RWPE2 (cell line): ENCODE data around the gene ASIP.
A peak's percentile ranks its signal among the peaks of the same experiment; 100 is the strongest.

Experiments used
- ATAC-seq: fragments of 200-7000 bp; cut with Tn5 transposase; 3 replicates; pipeline ENCODE4 v1.9.1; 2021; ENCODE audit warnings: low read depth
- DNase-seq: peaks from one replicate; pipeline ENCODE4 v3.0.0-alpha.2; 2020; ENCODE audit warnings: low spot score
- H3K27ac ChIP-seq: fragments of 450-650 bp; 2 replicates; pipeline ENCODE4 v1.5.1; 2017; ENCODE audit warnings: mild to moderate bottlenecking; ENCODE audit not compliant: poor library complexity, severe bottlenecking
- H3K27me3 ChIP-seq: fragments of 250-450 bp; sonication (Bioruptor Pico); 2 replicates; pipeline ENCODE4 v1.5.1; 2021; ENCODE audit warnings: mild to moderate bottlenecking, moderate library complexity; ENCODE audit not compliant: insufficient read depth, poor library complexity, severe bottlenecking
- H3K36me3 ChIP-seq: fragments of 250-450 bp; sonication (Bioruptor Pico); 2 replicates; pipeline ENCODE4 v1.5.1; 2020; ENCODE audit warnings: low read depth, mild to moderate bottlenecking, moderate library complexity
- H3K4me1 ChIP-seq: fragments of 250-450 bp; sonication (Bioruptor Pico); 2 replicates; pipeline ENCODE4 v1.5.1; 2021; ENCODE audit warnings: mild to moderate bottlenecking, moderate library complexity; ENCODE audit not compliant: insufficient read depth, poor library complexity, severe bottlenecking
- H3K4me3 ChIP-seq: fragments of 250-450 bp; sonication (Bioruptor Pico); 2 replicates; pipeline ENCODE4 v1.5.1; 2021; ENCODE audit warnings: mild to moderate bottlenecking, moderate library complexity; ENCODE audit not compliant: severe bottlenecking
- H3K9me3 ChIP-seq: fragments of 250-450 bp; sonication (Bioruptor Pico); 2 replicates; pipeline ENCODE4 v1.5.1; 2021; ENCODE audit warnings: mild to moderate bottlenecking, moderate library complexity; ENCODE audit not compliant: severe bottlenecking
- TF ChIP-seq, protein P1 (sequence below): fragments of 450-650 bp; IDR thresholded peaks from one replicate; pipeline ENCODE4 v1.5.1; 2017; ENCODE audit warnings: mild to moderate bottlenecking, moderate library complexity; ENCODE audit not compliant: poor library complexity, severe bottlenecking

The ASIP gene

DNA sequence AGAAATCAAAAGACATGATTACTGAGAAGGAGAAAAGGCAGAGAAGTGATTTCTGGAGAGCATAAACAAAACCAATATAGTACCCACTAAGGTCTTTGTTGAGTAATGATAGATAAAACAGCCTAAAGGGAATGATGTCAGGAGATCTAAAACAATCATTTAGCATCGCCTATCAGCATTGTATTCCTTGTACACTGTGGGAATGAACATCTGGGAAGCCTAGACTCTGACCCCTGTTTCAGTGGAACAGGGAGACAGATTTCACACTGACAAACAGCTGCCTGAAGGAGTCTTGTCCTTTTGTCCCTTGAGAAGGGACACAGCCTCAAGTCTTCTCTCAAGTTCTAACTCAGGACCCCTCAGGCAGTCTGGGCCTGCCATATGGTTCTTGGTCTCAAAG lies 1.7 kb downstream of the ASIP start:
- H3K36me3 ChIP-seq = no peaks in the 10 kb centered on the region
- peaks cover 5% of the 10 kb centered on the region for H3K9me3 ChIP-seq
- H3K4me3 ChIP-seq = no peak overlapping the region
- TF ChIP-seq, protein P1, sequence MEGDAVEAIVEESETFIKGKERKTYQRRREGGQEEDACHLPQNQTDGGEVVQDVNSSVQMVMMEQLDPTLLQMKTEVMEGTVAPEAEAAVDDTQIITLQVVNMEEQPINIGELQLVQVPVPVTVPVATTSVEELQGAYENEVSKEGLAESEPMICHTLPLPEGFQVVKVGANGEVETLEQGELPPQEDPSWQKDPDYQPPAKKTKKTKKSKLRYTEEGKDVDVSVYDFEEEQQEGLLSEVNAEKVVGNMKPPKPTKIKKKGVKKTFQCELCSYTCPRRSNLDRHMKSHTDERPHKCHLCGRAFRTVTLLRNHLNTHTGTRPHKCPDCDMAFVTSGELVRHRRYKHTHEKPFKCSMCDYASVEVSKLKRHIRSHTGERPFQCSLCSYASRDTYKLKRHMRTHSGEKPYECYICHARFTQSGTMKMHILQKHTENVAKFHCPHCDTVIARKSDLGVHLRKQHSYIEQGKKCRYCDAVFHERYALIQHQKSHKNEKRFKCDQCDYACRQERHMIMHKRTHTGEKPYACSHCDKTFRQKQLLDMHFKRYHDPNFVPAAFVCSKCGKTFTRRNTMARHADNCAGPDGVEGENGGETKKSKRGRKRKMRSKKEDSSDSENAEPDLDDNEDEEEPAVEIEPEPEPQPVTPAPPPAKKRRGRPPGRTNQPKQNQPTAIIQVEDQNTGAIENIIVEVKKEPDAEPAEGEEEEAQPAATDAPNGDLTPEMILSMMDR = no peak
- H3K27me3 ChIP-seq = peaks cover 17% of the 10 kb centered on the region
- no peak overlapping the region for H3K27ac ChIP-seq
- no peak for DNase-seq
- H3K4me1 ChIP-seq = no peaks in the 10 kb centered on the region
- ATAC-seq = no peak

DNA sequence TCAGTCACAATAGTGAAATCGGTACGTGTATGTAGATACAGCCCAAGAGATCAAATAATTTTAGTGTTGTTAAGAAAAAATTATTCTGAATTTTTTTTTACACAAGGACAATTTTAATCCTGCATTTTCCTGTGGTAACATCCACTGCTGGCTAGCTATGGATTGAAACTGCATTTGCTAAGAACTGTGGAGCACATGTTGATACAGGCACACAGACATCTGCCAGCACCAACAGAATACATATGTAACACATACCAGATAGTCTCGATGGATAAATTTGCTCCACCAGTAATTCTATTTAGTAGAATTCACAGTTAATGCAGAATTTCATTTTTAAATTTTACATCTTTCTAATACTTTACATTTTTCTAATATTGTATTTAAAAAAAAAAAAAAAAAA lies 2.2 kb downstream of the ASIP start:
- TF ChIP-seq, protein P1 = no peak
- ATAC-seq (no peak), DNase-seq (no peak)
- no peaks in the 10 kb centered on the region for H3K36me3 ChIP-seq
- H3K27ac ChIP-seq = no peak overlapping the region
- H3K27me3 ChIP-seq = peaks cover 17% of the 10 kb centered on the region
- H3K4me1 ChIP-seq = no peaks in the 10 kb centered on the region
- peaks cover 2% of the 10 kb centered on the region for H3K9me3 ChIP-seq
- H3K4me3 ChIP-seq = no peak overlapping the region

DNA sequence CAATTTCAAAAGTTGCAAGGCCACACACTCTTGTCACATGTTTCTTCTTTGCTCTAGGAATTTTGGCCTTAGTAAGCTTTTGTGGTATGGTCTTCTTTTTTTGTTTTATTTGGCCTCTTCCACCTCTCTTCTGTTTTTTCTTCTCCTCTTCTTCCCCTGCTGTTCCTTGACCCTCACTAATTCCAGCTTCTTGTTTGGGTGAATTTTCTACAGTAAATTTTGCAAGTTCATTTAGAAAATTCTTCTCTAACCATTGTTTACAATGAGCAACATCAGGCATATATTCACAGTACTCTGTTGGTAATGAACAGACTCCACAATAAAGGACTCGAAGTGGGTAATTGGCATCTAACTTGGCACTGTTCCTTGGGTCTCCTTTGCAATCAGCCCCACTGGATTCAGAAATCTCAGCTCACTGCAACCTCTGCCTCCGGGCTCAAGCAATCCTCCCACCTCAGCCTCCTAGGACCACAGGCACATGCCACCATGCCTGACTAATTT lies 5.0 kb downstream of the ASIP start:
- TF ChIP-seq, protein P1 = no peak
- ATAC-seq (no peak), DNase-seq (no peak)
- Histone ChIP-seq H3K27me3 (peaks cover under 1% of the 10 kb centered on the region), H3K4me3 (no peak overlapping the region), H3K27ac (no peak overlapping the region), H3K9me3 (no peaks in the 10 kb centered on the region), H3K4me1 (no peaks in the 10 kb centered on the region), H3K36me3 (no peaks in the 10 kb centered on the region)

DNA sequence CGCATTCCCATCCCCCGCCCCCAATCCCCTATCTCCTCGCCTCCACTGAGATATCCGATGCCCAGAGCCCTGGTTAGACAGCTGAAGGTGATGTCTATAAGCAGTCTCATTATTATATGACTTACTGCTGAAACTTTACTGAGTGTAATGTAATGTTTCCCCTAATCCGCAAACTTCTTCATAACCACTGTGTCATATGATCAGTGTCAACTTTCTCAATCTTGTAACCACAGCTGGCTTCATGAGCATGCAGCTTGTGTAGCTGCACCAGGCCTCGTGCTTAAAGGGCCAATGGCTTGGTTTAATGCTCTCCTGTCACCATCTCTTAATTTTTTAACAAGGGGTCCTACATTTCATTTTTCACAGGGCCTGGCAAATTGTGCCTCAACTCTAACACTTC lies 8.1 kb downstream of the ASIP start:
- Histone ChIP-seq H3K4me1 (no peaks in the 10 kb centered on the region), H3K9me3 (no peaks in the 10 kb centered on the region), H3K27me3 (no peaks in the 10 kb centered on the region), H3K36me3 (no peaks in the 10 kb centered on the region), H3K4me3 (no peak overlapping the region), H3K27ac (no peak overlapping the region)
- no peak for DNase-seq
- no peak for ATAC-seq
- TF ChIP-seq, protein P1 = no peak

DNA sequence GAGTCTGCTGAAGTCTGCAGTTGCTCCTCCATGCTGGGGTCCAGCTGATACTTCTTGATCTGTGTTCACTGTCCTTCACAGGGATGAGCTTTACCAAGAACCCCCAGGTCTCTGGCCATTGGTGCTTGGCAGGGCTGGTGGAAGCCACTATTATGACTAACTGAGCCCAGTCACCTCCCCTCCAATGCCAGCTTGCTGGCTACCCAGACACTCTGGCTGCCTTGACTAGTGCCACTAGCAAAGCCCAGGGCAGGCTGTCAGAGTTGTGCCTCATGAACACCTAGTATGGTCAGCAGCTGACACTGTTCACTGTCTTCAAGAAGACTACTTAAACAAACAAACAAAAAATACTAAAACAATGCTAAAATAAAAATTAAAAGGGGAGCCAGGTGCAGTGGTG lies 8.8 kb downstream of the ASIP start:
- TF ChIP-seq, protein P1 = no peak
- DNase-seq = no peak
- peak; percentile 30; the same call in 1 of the 3 replicates for ATAC-seq
- Histone ChIP-seq H3K4me3 (no peak overlapping the region), H3K27ac (no peak overlapping the region), H3K36me3 (no peaks in the 10 kb centered on the region), H3K27me3 (no peaks in the 10 kb centered on the region), H3K4me1 (no peaks in the 10 kb centered on the region), H3K9me3 (no peaks in the 10 kb centered on the region)
